Tibial nerve (tissue), 4 donors: ENCODE data around the gene SYTL3. TPM values are rescaled to one million over a fixed set of nuclear protein-coding genes. Genes with fewer than 3 reads are reported as not detected.
A peak's percentile ranks its signal among the peaks of the same experiment; 100 is the strongest.
"Not testable (repeated sequence)": the region's sequence is repeated elsewhere in the genome, so short reads cannot be mapped to it uniquely, and the experiment has no call there.

ENCODE experiments used
- DNase-seq, 2 donors: peaks; one replicate each; pipeline ENCODE4 v3.0.0-alpha.2; 2019; ENCODE audit warnings: low spot score in 2 of 2
- H3K27ac ChIP-seq, 4 donors: fragments of 200-600 bp; sonication (generic) in 3 of 4; one replicate each; pipeline ENCODE4 v1.5.1; 2017 to 2019; ENCODE audit warnings: mild to moderate bottlenecking in 1 of 4
- H3K27me3 ChIP-seq, 2 donors: fragments of 200-600 bp; sonication (generic) in 1 of 2; one replicate each; pipeline versions ENCODE4 v1.5.1 to v1.6.0; 2017 to 2019
- H3K36me3 ChIP-seq, 3 donors: fragments of 200-600 bp; sonication (generic); one replicate each; pipeline ENCODE4 v1.5.1; 2018 to 2019
- H3K4me1 ChIP-seq, 4 donors: fragments of 200-600 bp; sonication (generic) in 3 of 4; one replicate each; pipeline ENCODE4 v1.5.1; 2017 to 2019
- H3K4me3 ChIP-seq, 4 donors: fragments of 200-600 bp; sonication (generic) in 3 of 4; one replicate each; pipeline ENCODE4 v1.5.1; 2017 to 2019; ENCODE audit warnings: mild to moderate bottlenecking in 1 of 4, moderate library complexity in 1 of 4
- H3K9me3 ChIP-seq, 4 donors: fragments of 200-600 bp; sonication (generic) in 3 of 4; one replicate each; pipeline ENCODE4 v1.5.1; 2017 to 2019
- CTCF ChIP-seq, 5 experiments: fragments of 200-600 bp in 3 of 5; fragments of 450-650 bp in 2 of 5; sonication (generic) in 3 of 5; IDR thresholded peaks; one replicate each; pipeline ENCODE4 v1.5.1; 2016 to 2019; ENCODE audit warnings: antibody characterized with exemption in 5 of 5, mild to moderate bottlenecking in 3 of 5, moderate library complexity in 2 of 5
- EP300 ChIP-seq, 2 donors: sonication (generic); formaldehyde crosslinking; IDR thresholded peaks; one replicate each; pipeline ENCODE4 v1.6.1; 2017; ENCODE audit warnings: antibody characterized with exemption in 2 of 2, mild to moderate bottlenecking in 1 of 2
- POLR2A ChIP-seq, 2 donors: fragments of 450-650 bp; IDR thresholded peaks; one replicate each; pipeline ENCODE4 v1.6.1; 2017; ENCODE audit warnings: antibody characterized with exemption in 2 of 2, mild to moderate bottlenecking in 2 of 2, moderate library complexity in 2 of 2
- WGBS, 2 donors: methylation state at CpG; one replicate each; pipeline ENCODE4 v1.1.5; 2018; 5-methylcytosine and 5-hydroxymethylcytosine counted together
- total RNA-seq, 4 donors: library from RNA; depleted of rRNA; stranded (reverse); fragments of >200 nt; gene quantifications; one replicate each; pipeline ENCODE4 v1.1.0, GENCODE V29; 2016

Gene SYTL3
- total RNA-seq, 4 donors from 2014 or later = 1.3 to 6.7 (median 3.6) TPM

- Histone ChIP-seq H3K4me1 (peaks cover 0 to 16% (median 13%) of the 10 kb centered on the region in 4 donors), H3K27ac (no peak overlapping the region)
- no peak for DNase-seq
These were observed 2.4 kb upstream of the SYTL3 start for GRCh38 chr6:158647501-158647900.

GRCh38 chr6:158648682-158649131 lies 1.1 kb upstream of the SYTL3 start:
- no peak for DNase-seq
- WGBS, 2 donors = 54 to 64% methylated on average over 5 of the region's 5 CpGs
- no peaks in the 10 kb centered on the region for H3K36me3 ChIP-seq
- no peak overlapping the region for H3K4me3 ChIP-seq
- TF ChIP-seq CTCF (IDR thresholded peaks at IDR 0.05) (no peak), EP300 (IDR thresholded peaks at IDR 0.05) (no peak), POLR2A (IDR thresholded peaks at IDR 0.05) (no peak)
- H3K9me3 ChIP-seq = no peaks in the 10 kb centered on the region
- H3K27me3 ChIP-seq = no peaks in the 10 kb centered on the region
- H3K4me1 ChIP-seq = peaks cover 0 to 9% (median 1%) of the 10 kb centered on the region in 4 donors
- H3K27ac ChIP-seq = peak overlapping the region in 2 of 4 donors; percentile 15 to 68

More at GRCh38 chr6:158647501-158647900, 2.4 kb upstream of the SYTL3 start:
- no peak overlapping the region for H3K4me3 ChIP-seq
- WGBS, 2 donors = 64 to 68% methylated on average over 4 of the region's 4 CpGs
- H3K36me3 ChIP-seq = no peaks in the 10 kb centered on the region
- H3K9me3 ChIP-seq = no peaks in the 10 kb centered on the region
- H3K27me3 ChIP-seq = no peaks in the 10 kb centered on the region
- TF ChIP-seq POLR2A (IDR thresholded peaks at IDR 0.05) (no peak), CTCF (IDR thresholded peaks at IDR 0.05) (no peak), EP300 (IDR thresholded peaks at IDR 0.05) (no peak)

- Histone ChIP-seq H3K4me1 (peaks cover 0 to 11% (median 0%) of the 10 kb centered on the region in 4 donors), H3K27ac (peak overlapping the region in 1 of 4 donors; percentile 57)
- not testable (repeated sequence) for H3K9me3 ChIP-seq, DNase-seq, H3K27me3 ChIP-seq, H3K36me3 ChIP-seq, H3K4me3 ChIP-seq
- 85 to 95% methylated on average over 17 of the region's 17 CpGs for WGBS, 2 donors
These were observed 2.3 kb downstream of the SYTL3 start for GRCh38 chr6:158651981-158652737.

GRCh38 chr6:158653577-158654354 lies 3.9 kb downstream of the SYTL3 start:
- H3K9me3 ChIP-seq = no peaks in the 10 kb centered on the region
- peak overlapping the region in 2 of 4 donors; percentile 55 to 80 for H3K27ac ChIP-seq
- peaks cover 0 to 11% (median 0%) of the 10 kb centered on the region in 4 donors for H3K4me1 ChIP-seq
- H3K36me3 ChIP-seq = no peaks in the 10 kb centered on the region
- H3K27me3 ChIP-seq = no peaks in the 10 kb centered on the region
- TF ChIP-seq EP300 (IDR thresholded peaks at IDR 0.05) = peak in 1 of 2 donors; percentile 49
- no peak for TF ChIP-seq CTCF (IDR thresholded peaks at IDR 0.05)
- WGBS, 2 donors = 61 to 64% methylated on average over 15 of the region's 15 CpGs
- H3K4me3 ChIP-seq = no peak overlapping the region
- no peak for DNase-seq

- Histone ChIP-seq H3K9me3 (no peaks in the 10 kb centered on the region), H3K4me3 (no peak overlapping the region), H3K36me3 (no peaks in the 10 kb centered on the region), H3K27ac (peak overlapping the region in 2 of 4 donors; percentile 55 to 80), H3K27me3 (no peaks in the 10 kb centered on the region), H3K4me1 (peaks cover 0 to 7% (median 0%) of the 10 kb centered on the region in 4 donors)
- 52 to 63% methylated on average over 6 of the region's 6 CpGs for WGBS, 2 donors
- TF ChIP-seq POLR2A (IDR thresholded peaks at IDR 0.05) (no peak), CTCF (IDR thresholded peaks at IDR 0.05) (no peak), EP300 (IDR thresholded peaks at IDR 0.05) (peak in 1 of 2 donors; percentile 12)
- no peak for DNase-seq
These were observed 4.6 kb downstream of the SYTL3 start for GRCh38 chr6:158654498-158654897.
